GM21447 (cell line): ENCODE measurements around the gene ALG1.
"Not testable (repeated sequence)": the region's sequence is repeated elsewhere in the genome, so short reads cannot be mapped to it uniquely, and the experiment has no call there.

Experiments used
- ATAC-seq: cut with Tn5 transposase; IDR thresholded peaks from one replicate; pipeline ENCODE4 v1.9.1; 2021; ENCODE audit not compliant: unreplicated experiment

ALG1 gene

DNA sequence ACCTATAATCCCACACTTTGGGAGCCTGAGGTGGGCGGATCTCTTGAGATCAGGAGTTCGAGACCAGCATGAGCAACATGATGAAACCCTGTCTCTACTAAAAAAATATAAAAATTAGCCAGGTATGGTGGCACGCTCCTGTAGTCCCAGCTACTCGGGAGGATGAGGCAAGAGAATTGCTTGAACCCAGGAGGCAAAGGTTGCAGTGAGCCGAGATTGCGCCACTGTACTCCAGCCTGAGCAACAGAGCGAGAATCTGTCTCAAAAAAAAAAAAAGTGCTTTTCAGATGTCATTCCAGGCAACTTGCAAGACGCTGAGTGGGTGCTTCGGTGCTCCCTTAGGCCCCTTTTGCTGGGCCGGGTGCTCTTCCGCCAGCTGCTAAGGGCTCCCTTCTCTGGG is 27.1 kb upstream of the ALG1 start:
- ATAC-seq = not testable (repeated sequence)

DNA sequence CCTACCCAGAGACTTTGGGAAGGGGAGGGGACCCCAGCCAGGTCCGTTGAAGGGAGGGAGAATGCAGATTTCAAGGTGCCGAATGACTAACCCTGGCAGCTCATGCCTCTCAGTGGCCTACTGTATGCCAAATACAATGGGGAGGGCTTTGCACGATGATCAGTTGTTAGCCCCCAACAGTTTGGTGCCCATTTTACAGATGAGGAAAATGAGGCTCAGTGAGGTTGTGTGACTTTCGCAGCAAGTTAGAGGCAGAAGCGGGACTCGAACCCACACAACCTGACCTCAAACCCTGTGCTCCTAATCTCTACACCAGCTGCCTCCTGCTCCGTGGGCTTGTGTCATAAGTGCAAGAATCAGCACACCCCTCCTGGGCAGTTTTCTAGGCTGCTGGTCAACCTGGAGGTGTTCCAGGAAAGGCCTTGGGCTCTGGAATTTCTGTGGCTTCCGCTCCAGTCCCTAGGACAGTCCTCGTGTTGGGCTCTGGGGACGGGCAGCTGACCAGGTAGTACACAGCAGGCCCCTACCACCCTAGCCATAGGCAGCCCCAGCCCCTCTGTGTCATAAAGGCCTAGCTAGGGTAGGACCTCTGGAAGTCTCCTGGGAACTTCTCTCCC is 26.0 kb upstream of the ALG1 start:
- no peak for ATAC-seq

DNA sequence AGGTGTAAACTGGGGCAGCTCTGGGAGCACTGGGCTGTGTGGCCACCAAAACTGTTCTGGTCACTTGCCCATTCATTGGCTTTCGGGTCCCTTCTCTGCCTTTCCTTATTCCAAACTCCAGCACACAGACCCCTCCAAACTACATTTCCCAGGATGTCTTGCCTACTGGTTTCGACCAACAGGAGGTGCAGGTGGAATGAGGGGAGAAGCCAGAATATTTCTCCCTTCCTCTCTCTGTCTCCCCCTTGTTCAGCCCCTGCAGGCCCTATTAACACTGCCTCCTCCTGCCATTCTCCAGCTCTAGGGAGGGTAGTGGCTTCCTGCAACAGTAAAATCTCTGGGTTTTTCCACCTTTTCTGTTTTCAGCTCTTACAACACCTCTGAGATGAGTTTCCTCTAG is 24.7 kb upstream of the ALG1 start:
- ATAC-seq = no peak

DNA sequence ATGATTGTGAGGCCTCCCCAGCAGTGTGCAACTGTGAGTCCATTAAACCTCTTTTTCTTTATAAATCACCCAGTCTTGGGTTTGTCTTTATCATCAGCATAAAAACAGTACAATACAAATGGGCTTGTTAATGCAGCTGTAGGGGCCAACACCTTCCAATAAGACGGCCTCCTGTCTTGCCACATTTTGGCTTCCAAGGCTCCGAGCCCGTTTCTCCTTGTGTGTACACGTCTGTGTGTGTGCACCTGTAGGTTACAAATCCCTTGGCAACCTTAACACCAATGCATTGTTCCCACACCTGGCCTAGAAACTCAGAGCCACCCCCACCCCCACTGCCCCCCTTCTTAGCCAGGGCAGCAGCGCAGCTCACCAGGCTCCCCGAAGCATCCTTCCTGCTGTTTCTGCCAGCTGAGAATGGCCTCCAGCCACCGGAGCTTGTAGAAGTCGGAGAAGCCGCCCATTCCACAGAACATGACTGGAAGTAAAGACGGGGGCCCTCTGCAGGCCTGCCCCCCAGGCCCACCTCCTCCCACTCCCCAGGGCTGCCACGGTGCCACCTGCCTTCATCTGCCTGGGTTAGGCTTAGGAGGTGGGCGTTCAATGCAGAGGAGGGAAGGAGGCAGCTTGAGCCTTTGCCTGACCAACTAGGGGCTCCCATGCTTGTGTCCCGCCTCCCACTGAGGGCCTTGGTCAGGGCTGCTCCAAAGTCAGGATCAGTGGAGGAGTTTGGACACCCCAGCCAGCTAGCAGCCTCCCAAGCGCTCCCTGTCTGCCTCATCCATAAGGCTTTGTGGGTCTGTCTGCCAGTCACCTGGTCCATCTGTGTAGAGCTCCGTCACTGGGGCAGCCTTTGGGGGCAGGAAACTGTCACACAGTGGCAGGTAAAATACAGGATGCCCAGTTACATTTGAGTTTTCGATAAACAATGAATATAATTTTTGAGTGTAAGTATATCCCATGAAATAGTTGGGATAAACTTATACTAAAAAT is 16.5 kb upstream of the ALG1 start:
- no peak for ATAC-seq

DNA sequence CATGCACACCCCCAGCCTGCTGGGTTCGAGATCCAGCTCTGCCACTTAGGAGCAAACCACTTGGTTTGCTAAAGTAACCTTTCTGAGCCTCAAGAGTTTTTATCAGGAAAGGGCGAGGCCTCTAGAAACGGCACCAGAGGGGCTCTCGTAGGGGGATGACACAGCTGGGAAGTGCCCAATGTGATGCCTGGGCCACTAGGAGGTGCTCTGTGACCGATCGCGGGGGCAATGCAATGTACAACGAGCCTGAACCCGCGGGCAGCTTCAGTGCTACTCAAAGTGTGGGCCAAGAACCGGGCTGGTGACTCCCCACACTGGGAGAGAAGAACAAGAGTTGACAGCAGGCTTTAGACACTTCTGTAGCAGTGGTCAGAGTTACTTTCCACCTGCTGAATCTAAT is 15.3 kb upstream of the ALG1 start:
- ATAC-seq = no peak

DNA sequence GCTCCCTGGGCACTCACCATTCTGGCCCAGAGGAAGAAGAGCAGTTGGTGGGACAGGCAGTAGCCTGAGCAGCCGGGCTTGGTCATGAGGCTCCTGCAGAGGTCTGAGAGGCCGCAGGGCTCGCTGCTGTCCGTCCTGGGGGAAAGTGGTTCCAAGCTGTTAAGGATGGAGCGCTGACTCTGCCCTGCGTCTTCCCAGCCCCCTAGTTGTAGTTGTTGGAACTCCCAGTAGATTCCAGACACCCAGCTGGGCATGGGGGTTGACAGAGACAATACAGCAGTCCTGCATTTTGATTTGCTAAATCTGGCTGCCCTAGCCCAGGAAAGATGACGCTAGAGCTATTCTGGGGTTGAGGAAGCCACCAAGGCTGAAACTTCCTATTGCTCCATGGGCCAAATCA is 13.2 kb upstream of the ALG1 start:
- no peak for ATAC-seq

DNA sequence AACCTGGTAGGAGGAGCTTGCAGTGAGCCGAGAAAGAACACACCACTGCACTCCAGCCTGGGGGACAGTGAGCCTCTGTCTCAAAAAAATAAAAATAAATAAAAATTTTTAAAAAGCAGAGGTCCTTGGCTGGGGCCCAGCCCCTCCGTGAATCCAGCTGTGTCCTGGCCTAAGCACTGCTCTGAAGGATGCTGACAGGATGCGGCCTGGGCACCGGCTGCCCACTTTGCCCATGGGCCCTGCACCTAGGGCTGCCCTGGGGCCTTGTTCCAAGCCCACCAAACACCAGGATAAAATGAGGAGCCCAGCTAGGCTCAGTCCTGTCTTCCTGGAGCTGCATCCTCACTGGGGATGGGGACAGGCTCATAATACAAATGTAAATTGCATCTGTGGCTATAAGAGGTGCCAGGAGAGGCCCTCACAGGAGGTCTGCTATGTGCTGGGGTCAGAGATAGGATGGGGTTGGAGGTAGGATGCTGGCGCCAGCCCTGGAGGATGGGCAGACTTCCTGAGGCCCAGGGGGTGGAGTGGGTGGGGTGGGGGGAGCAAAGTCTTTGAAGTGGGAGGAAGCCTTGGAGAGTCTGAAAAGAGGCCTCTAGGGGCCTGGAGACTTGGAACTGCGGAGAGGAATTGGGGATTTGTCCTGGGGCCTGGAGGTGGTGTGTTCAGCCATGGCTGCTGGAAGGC is 12.1 kb upstream of the ALG1 start:
- ATAC-seq = no peak

DNA sequence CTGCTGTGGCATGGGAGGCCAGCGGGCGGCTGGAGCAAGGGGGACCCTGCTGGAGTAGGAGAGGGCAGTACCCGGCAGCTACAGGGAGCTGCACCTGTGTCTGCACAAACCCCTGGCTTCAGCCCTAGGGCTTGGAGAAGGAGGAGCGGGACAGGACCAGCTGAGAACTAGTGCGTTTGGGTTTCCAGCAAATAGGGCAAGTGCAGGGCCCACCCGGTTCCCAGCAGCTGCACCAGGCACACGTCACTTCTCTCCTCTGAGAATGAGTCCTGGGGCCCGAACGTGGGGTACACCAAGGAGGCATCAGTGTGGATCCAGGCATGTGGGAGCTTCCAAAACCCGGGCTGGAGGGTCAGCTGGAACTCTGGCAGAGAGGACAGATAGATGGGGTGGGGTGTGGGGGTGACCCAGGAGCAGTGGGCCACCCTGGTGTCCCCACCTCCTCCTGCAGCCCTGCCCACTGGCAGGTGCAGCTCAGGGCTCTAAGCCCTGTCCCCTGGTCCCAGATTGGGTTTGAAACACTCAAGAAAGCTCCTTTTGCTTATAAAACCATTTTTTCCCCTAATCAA is 11.5 kb upstream of the ALG1 start:
- no peak for ATAC-seq

DNA sequence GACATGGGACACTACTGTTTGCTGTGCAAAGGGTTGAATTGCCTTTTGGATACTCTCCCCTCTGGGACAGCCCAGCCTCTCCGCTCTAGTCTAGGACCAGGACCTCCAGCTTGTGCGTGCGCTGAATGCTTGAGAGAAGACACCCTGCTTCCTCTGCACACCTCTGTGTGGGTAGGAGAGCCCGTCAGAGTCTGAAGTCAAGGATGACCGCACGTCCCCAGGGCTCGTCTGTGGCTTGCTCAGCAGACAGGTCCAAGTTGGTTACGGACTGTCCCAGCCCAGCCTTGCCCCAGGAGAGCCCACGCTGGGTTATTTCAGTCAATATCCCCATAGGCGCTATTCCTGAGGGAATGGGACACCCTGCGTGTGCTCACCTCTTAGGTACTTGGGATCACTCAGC is 9.6 kb upstream of the ALG1 start:
- no peak for ATAC-seq

DNA sequence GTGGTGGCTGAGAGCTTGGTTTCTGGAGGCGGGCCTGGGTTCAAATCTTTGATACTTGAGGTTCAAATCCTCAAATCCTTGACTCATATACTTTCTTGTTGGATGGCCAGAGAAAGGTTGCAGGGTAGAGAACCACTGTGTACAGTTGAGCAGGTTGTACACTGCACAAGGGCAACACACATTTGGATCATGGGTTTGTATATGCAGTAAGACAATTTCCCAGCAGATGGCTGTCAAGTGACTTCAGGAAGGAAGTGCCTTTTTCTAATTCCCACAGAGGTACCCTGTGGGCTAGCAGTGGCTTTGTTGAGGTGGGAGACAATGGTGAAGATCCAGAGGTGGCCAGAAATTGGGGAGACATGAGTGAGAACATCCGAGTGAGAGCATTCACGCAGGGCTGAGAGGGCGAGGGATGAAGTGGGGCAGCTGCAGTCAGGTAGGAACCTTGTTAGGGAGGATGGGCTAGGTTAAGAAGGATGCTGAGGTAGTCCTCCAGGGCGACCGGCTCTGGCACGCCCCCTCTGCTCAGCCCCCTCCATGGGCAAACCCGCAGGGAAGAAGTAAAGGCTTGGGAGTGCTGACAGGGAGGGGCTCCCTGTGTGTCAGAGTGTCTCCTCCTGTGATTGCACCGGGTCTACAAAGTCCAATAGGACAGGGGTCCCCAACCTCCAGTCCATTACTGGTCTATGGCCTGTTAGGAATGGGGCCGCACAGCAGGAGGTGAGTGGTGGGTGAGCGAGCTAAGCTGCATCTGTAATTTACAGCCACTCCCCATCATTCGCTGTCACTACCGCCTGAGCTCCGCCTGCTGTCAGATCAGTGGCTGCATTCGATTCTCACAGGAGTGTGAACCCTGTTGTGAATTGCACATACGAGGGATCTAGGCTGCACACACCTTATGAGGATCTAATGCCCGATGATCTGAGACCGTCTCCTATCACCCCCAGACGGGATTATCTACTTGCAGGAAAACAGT is 8.6 kb upstream of the ALG1 start:
- no peak for ATAC-seq

DNA sequence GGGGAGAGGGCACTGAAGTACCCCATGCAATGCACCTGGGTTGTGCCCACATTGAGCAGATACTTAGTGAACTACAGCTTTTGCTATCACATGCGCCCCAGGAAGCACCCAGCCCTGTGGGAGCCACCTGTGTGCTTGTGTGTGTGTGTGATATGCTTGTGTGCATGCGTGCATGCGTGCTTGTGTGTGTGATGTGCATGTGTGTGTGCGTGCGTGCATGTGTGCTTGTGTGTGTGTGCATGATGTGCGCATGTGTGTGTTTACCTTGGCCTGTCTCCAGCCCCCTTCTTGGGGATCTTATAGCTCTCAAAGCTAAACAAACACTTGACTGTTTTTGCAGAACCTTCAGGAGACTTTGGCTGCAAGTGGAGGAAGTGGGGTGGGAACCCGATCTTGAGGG is 6.7 kb upstream of the ALG1 start:
- no peak for ATAC-seq

DNA sequence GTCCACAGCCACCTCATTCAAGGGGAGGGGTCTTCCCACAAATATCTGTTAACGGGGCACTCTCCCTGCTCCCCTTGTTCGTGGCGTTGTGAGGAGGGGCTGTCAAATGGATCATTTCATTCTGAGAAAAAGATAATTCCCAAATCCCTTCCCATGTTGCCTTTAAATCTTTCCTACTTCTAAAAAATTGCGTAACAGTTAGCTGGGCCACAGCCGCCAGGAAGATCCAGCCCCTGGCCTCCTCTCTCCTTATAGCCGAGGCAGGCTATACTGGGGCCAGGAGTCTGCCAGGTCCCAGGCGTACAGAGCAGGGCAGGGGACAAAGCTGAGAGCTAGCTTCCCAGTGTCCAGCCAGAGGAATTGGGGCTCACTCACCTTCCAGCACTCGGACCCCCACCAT is 6.3 kb upstream of the ALG1 start:
- ATAC-seq = no peak

DNA sequence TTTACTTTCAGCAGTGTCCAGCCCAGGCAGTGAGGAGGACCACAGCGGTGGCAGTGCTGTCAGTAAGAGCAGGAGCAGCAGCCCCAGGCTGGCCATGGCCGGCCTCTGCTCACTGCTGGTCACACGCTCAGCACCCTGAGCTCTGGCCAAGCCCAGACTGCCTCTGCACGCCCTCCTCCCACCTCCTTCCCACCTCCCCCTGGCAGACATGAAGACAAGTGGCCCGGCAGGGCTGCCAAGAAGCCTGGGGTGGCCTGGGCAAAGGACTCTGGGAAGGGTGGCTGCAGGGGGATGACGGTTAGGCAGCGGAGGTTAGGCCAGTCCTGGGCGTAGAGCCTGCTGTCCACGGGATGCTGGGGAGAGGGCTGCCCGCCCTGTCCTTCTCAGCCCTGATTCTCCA is 5.8 kb upstream of the ALG1 start, which contains the start of gene C16orf89:
Gene C16orf89, minus strand, starts transcription at position 144 of the 400 bp plus-strand sequence. Its CDS starts 48 bp downstream, at position 96.
- ATAC-seq = no peak

DNA sequence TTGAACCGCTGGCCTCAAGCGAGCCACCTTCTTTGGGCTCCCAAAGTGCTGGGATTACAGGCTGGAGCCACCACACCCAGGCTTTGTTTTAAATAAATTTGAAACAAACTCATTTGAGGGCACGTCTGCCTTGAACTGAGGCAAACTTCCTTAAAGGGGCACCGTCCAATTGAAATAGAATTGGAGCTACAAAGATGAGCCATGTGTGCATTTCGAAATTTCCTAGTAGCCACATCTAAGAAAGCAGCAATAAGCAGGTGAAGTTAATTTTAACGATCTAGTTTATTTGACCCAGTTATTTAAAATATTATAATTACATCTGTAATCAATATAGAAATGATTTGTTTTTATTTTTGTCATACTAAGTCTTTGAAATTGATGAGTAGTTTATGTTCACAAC is 5.1 kb upstream of the ALG1 start:
- ATAC-seq = no peak

DNA sequence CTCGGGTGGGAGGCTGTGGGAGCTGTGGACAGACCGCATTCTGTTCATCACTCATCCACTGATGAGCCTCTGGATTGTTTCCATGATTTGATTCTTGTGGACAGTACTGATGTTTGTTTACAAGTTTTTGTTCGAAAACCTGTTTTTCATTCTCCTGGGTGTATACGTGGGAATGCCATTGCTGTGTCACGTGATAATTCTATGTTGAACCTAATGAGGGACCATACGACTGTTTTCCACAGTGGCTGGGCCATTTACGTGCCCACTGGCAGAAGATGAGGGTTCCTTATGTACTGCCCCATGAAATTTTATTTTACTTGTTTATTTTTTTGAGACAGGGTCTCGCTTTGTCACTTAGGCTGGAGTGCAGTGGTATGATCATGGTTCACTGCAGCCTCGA is 2.6 kb upstream of the ALG1 start:
- ATAC-seq = no peak

DNA sequence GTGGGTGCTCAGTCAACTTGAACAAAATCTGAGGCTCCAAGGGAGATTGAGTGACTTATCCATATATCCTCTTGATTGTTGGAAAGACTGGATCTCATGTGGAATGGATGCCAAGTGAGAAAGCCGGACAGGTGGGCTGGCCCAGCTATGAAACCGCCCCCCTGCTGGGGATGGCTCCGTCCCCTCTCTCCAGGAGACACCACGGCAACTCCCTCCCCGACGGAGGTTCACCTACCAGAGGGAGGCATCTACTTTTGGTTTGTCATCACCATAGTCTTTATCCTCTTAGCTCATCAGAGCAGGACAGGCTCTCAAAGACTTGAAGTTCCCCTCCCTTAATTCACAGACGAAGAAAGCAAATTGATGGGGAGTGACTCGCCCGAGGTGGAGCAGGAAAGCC is 1.8 kb upstream of the ALG1 start:
- no peak for ATAC-seq

DNA sequence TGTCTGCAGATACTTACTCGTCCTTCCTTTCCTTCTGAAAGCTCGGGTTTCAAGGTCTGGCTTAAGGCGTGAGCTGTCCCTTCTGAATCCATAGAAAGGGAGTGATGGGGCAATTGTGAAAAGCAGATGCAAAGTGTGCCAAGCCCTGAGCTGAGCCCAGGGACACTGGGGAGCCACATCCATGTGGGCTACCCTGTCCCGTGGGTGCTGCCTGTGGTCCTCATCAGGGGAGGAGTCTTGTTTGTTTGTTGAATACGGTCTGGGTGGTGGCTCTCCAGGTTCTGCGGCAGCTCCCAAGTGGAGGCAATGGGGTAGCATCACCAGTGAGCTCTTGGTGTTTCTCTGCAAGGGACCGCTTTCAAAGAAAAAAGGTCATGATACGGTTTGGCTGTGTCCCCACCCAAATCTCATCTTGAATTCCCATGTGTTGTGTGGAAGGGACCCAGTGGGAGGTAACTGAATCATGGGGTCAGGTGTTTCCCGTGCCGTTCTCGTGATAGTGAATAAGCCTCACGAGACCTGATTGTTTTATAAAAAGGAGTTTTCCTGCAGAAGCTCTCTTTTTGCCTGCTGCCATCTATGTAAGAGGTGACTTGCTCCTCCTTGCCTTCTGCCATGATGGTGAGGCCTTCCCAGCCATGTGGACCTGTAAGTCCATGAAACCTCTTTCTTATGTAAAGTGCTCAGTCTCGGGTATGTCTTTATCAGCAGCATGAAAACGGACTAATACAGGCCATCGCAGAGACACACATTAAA is 1.0 kb upstream of the ALG1 start:
- no peak for ATAC-seq

DNA sequence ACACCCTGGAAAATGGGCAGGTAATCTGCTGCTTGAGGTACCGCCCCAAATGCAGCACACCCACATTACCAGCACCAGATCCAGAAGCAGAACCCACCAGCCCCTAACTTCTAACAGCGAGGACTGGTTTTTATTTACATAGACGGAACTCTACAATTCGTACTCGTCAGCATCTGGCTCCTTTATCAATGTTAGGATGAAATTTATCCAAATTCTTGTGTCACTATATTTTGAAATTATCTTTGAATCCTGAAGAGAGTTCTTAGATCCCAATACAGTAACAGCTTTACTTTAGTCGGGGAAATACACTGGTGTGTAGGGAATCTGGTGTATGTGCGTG is 332 bp upstream of the ALG1 start:
- ATAC-seq = no peak

DNA sequence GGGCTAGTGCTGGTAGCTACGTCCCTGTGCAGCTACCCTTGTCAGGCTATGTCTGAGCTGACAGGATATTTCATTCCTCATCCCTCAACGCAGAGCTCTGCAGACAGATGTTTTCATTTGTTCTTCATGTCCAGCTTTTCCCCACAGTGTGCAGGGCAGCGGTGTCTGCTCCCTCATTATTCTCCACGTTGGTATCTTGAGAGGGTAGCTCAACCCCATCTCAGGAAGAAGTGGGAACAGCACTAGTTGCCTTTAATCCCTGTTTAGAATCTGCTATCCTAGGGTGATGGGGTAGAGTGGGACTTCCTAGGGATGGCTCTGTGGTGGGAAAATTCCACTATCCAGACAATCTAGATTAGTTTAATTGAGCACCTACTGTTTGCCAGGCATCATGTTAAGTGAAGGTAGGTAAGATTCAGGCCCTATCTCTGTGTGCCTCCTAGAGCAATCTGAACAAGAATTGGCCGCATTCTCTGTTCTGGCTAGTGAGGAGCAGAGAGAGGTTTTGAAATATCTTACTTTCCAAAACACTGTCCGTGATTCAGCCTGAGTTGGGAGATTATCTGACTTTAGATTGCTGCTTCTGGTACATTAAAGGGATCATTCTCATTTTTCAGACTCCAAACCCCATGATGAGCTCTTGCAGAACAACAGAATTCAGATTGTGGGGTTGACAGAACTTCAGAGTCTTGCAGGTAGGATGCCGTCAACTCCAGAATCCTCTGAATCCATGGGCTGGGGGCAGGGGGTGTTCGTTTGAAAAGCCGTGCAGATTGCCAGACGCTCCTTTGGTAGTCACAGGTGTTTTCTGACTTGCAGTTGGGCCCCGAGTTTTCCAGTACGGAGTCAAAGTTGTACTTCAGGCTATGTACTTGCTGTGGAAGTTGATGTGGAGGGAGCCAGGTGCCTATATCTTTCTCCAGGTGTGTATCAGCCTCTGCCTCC is 963 bp downstream of the ALG1 start:
- no peak for ATAC-seq
